ENCODE results near the gene PRELID3B.

DNA sequence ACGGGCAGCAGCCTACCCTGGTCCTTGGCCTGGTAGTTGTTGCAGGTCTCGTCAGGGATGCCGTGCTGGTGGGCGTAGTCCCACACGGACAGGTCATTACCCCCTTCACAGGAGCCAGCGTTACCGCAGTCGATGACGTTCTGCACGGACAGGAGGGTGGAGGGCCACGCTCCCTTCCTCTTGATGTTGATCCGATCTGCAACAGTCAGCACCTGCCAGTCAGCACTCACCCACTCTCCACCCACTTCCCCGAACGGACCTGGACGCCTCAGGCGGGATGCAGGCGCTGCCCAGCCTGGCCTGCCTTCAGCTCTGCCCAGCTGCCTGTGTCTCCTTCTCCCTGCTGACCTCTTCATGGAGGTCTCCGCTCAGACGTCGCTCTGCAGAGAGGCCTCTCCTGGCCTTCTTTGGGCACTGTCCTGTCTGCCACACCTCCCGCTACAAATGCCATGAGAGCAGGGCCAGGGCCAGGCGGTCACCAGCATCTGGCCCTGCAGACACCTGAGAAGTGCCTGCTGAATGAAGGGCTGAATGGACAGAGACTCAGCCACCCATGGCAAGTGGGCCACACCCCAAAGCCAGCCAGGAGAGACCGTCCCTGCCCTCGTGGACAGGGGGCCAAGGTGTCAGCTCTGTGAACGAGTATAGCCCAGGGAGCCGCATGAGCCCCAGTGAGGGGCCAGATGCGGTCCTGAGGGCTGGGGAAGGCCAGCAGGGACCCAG is 41.0 kb downstream of the PRELID3B start:
- TF ChIP-seq EZH2phosphoT487 (IDR thresholded peaks at IDR 0.05; ENCODE audit: borderline replicate concordance) (no peak), CTCF (conservative IDR thresholded peaks at IDR 0.05; ENCODE audit: low read length) (no peak)

All from Loucy (cell line).